HEK293T (cell line): ENCODE data around the gene METTL6.

ENCODE experiments used
- CTCF ChIA-PET: fragments of 350-600 bp; formaldehyde crosslinking; extraction: SDS; loops from one replicate; lab custom pipeline; 2021; ENCODE audit warnings: antibody characterized with exemption, inconsistent platforms; lab: Yijun Ruan, JAX
- POLR2A ChIA-PET: fragments of 350-600 bp; formaldehyde crosslinking; extraction: SDS; loops from one replicate; lab custom pipeline; 2020; ENCODE audit warnings: antibody characterized with exemption, inconsistent platforms; lab: Yijun Ruan, JAX
- DNase-seq: peaks from one replicate; pipeline ENCODE4 v3.0.0; 2012; ENCODE audit warnings: mixed read lengths; ENCODE audit errors: extremely low spot score
- ARNT ChIP-seq: fragments of 450-650 bp; IDR thresholded peaks from 2 replicates; pipeline ENCODE4 v1.6.1; 2017; ENCODE audit warnings: mild to moderate bottlenecking
- BHLHE40 ChIP-seq: fragments of 450-650 bp; IDR thresholded peaks from 2 replicates; pipeline ENCODE4 v1.6.1; 2016; ENCODE audit warnings: mild to moderate bottlenecking, moderate library complexity, borderline replicate concordance
- CTBP1 ChIP-seq: fragments of 450-650 bp; IDR thresholded peaks from 2 replicates; pipeline ENCODE4 v1.6.1; 2016; ENCODE audit warnings: borderline replicate concordance
- ELF4 ChIP-seq: fragments of 450-650 bp; IDR thresholded peaks from 2 replicates; pipeline ENCODE4 v1.6.1; 2017; ENCODE audit warnings: antibody characterized with exemption
- FOXA1 ChIP-seq: fragments of 450-650 bp; IDR thresholded peaks from 2 replicates; pipeline ENCODE4 v1.6.1; 2016; ENCODE audit warnings: mild to moderate bottlenecking
- FOXK2 ChIP-seq: fragments of 450-650 bp; IDR thresholded peaks from 2 replicates; pipeline ENCODE4 v1.6.1; 2016; ENCODE audit warnings: mild to moderate bottlenecking
- FOXM1 ChIP-seq: fragments of 450-650 bp; IDR thresholded peaks from 2 replicates; pipeline ENCODE4 v1.6.1; 2017; ENCODE audit warnings: mild to moderate bottlenecking, borderline replicate concordance
- HDGF ChIP-seq: fragments of 450-650 bp; IDR thresholded peaks from 2 replicates; pipeline ENCODE4 v1.6.1; 2017; ENCODE audit warnings: antibody characterized with exemption, borderline replicate concordance
- L3MBTL2 ChIP-seq: fragments of 450-650 bp; conservative IDR thresholded peaks from 2 replicates; pipeline ENCODE4 v1.6.1; 2016; ENCODE audit warnings: mild to moderate bottlenecking
- LEF1 ChIP-seq: fragments of 450-650 bp; IDR thresholded peaks from 2 replicates; pipeline ENCODE4 v1.6.1; 2017; ENCODE audit warnings: mild to moderate bottlenecking, borderline replicate concordance
- NFRKB ChIP-seq: fragments of 450-650 bp; IDR thresholded peaks from 2 replicates; pipeline ENCODE4 v1.6.1; 2016; ENCODE audit warnings: mild to moderate bottlenecking, moderate library complexity
- SP1 ChIP-seq: fragments of 450-650 bp; IDR thresholded peaks from 2 replicates; pipeline ENCODE4 v1.6.1; 2017
- SUZ12 ChIP-seq: fragments of 450-650 bp; IDR thresholded peaks from 2 replicates; pipeline ENCODE4 v1.6.1; 2016; ENCODE audit warnings: mild to moderate bottlenecking
- TARDBP ChIP-seq: fragments of 450-650 bp; IDR thresholded peaks from 2 replicates; pipeline ENCODE4 v1.6.1; 2016
- ZNF384 ChIP-seq: fragments of 450-650 bp; IDR thresholded peaks from 2 replicates; pipeline ENCODE4 v1.6.1; 2016
- TF ChIP-seq, protein P1 (sequence below): fragments of 450-650 bp; IDR thresholded peaks from 2 replicates; pipeline ENCODE4 v1.6.1; 2016

METTL6 gene

DNA sequence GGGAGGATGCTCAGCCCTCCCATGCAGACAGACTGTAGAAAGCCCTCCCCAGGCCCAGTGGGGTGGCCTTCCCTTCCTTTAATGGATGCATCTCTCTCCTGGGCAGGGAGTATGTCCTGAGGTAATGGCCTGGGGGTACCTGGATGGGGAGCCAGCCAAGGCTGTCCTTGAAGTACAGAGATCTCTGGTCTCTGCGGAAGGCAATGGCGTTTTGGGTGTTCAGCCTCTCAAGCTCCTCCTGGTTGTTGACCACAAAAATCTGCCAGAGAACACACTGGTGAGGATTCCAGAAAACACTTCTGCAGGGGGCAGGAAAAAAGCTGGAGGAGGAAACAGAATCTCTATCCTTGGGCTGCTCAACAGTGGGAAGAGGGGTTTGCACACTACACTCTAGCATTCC is 29.0 kb upstream of the METTL6 start:
- ChIA-PET CTCF (interaction anchor here (0.6 to 1.5 kb wide), 2 partner anchors 10 to 251 kb away, joined by 3 read pairs; no protein-coding TSS in a partner anchor), POLR2A (no interaction called here)
- no peak for DNase-seq
- no peak for TF ChIP-seq CTBP1
- TF ChIP-seq ELF4, result no peak
- no peak for TF ChIP-seq HDGF
- TF ChIP-seq SP1, result no peak
- TF ChIP-seq ARNT, result no peak
- TF ChIP-seq FOXK2, result no peak
- TF ChIP-seq FOXA1, result no peak
- TF ChIP-seq SUZ12, result no peak
- TF ChIP-seq, protein P1, sequence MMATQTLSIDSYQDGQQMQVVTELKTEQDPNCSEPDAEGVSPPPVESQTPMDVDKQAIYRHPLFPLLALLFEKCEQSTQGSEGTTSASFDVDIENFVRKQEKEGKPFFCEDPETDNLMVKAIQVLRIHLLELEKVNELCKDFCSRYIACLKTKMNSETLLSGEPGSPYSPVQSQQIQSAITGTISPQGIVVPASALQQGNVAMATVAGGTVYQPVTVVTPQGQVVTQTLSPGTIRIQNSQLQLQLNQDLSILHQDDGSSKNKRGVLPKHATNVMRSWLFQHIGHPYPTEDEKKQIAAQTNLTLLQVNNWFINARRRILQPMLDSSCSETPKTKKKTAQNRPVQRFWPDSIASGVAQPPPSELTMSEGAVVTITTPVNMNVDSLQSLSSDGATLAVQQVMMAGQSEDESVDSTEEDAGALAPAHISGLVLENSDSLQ, result no peak
- TF ChIP-seq ZNF384, result no peak
- no peak for TF ChIP-seq LEF1
- no peak for TF ChIP-seq L3MBTL2

DNA sequence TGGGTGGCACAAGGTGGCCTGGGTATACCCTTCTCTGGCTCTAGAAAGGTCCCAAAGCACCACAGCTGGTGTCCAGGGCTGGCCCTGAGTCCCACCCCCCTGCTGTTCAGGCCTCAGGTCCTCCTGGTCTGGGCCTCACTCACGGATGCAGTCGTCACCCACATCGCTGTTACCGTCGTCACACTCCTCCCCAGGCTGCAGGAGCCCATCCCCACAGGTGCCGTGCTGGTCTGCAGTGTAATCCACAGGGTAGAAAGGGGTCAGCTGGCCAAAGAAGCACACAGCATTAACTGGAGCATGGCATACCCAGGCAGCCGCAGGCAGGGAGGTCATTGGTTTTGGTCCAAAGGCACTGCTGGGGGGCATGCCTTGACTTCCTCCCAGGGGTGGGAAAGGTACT is 28.4 kb upstream of the METTL6 start:
- POLR2A ChIA-PET, result no interaction called here
- CTCF ChIA-PET, result interaction anchor here (0.6 kb wide), 1 partner anchor 250 kb away, joined by 3 read pairs; no protein-coding TSS in a partner anchor
- no peak for TF ChIP-seq FOXA1

DNA sequence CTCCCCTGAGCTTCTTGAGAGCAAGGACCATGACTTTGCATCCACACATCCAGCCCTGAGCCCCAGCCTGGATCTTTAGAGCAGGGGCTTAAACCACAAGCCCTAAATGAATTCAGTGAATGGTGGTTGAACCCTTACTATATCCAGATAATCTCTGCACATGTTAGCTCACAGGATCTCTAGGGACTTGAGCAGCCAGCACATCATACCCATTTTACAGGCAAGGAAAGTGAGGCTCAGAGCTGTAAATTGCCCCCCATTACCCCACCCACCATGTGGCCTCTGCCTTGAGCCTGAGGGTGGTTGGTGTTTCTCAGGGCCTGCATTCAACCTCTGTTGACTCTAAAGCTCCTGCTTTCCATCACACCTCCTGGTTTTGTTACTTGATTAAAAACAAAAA is 27.6 kb upstream of the METTL6 start:
- POLR2A ChIA-PET, result no interaction called here
- no peak for TF ChIP-seq TARDBP
- TF ChIP-seq NFRKB, result no peak
- TF ChIP-seq L3MBTL2, result no peak
- TF ChIP-seq HDGF, result no peak
- DNase-seq, result no peak
- CTCF ChIA-PET, result no interaction called here

More for the DNA sequence above, 28.4 kb upstream of the METTL6 start:
- DNase-seq, result no peak

DNA sequence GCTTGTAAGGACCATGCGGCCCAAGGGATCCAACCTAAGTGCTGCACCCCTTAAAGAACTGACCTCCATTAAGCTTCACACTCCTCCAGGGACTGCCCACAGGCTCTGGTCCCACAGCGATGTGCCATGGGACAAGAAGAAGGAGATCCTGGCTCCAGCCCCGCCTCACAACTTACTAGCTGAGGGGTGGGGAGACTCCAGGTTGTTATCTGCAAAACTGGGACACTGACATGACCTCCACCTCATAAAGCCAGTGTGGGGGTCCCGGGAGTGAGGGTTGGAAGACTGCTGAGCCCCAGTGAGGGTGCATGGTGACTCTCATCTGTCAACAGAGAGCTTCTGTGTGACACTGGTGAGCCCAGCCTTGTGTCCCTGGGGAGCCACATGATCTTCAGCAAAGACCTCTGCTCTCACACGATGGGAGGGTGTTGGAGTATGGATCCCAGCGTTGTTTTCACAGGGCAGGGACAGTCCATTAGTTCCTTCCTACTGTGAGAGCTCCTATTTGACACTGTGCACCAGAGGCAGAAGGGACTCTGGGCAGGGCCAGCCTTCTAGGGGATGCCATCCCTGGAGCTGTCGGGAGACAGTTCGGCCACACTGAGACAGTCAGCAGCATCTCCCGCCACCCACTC is 26.8 kb upstream of the METTL6 start:
- no peak for DNase-seq
- POLR2A ChIA-PET, result no interaction called here
- CTCF ChIA-PET, result no interaction called here
- TF ChIP-seq HDGF, result no peak
- TF ChIP-seq, protein P1, result no peak
- no peak for TF ChIP-seq FOXK2
- no peak for TF ChIP-seq L3MBTL2
- no peak for TF ChIP-seq LEF1
- no peak for TF ChIP-seq FOXA1
- no peak for TF ChIP-seq FOXM1
- no peak for TF ChIP-seq ELF4
- TF ChIP-seq SUZ12, result no peak
- no peak for TF ChIP-seq TARDBP
- no peak for TF ChIP-seq SP1
- TF ChIP-seq BHLHE40, result no peak
- TF ChIP-seq CTBP1, result no peak

DNA sequence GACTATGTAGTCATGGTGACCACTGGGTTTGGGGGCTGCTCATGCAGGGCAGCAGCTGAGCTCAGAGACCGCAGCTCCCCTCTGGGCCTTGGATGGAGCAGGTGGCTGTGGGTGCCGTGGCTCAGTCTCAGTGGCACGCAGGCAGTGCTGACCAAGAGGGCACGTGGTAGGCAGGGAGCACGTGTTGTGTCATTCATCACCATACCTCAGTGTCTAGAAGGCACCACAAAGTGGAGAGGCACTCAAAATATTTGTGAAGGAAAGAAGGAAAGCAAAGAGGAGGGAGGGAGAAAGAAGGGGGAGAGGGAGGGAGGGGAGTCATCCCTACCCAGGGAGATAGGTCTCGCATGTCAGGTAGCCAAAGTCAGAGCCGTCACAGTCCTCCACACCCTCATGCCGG is 26.2 kb upstream of the METTL6 start:
- CTCF ChIA-PET, result no interaction called here
- TF ChIP-seq ELF4 (no peak), BHLHE40 (no peak), SP1 (no peak), FOXA1 (no peak), ARNT (no peak), SUZ12 (no peak), L3MBTL2 (no peak), CTBP1 (no peak), FOXK2 (no peak), TARDBP (no peak), LEF1 (no peak), NFRKB (no peak)
- TF ChIP-seq, protein P1, result no peak
- POLR2A ChIA-PET, result no interaction called here

DNA sequence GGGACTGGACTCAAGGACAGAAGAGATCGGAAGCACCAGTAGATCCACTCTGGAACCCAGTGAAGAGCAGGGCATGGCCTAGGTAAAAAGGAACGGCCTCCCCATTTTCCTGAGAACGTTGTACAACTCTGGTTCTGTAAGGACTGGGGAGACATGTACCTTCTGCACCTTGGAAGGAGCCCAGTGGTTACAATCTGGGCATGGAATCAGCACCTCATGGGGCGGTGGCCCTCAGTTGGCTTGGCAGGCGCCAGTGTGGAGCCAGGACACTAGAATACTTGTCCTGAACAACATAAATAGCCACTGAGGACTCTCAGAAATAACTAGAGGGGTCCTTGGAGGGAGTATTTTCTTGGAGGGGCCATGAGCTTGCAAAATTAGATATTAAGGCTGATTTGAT is 25.6 kb upstream of the METTL6 start:
- CTCF ChIA-PET, result no interaction called here
- no peak for DNase-seq
- POLR2A ChIA-PET, result no interaction called here

More for the DNA sequence above, 26.2 kb upstream of the METTL6 start:
- DNase-seq, result no peak

More for the DNA sequence above, 25.6 kb upstream of the METTL6 start:
- TF ChIP-seq LEF1 (no peak), L3MBTL2 (no peak), ELF4 (no peak), FOXA1 (no peak), FOXM1 (no peak), ZNF384 (no peak), BHLHE40 (no peak), NFRKB (no peak), HDGF (no peak), SUZ12 (no peak), ARNT (no peak), SP1 (no peak), TARDBP (no peak)
- TF ChIP-seq, protein P1, result no peak
